HG02759 (cell line): ENCODE measurements around the gene TEX38.
"Not testable (repeated sequence)": the region's sequence is repeated elsewhere in the genome, so short reads cannot be mapped to it uniquely, and the experiment has no call there.

Experiments used
- ATAC-seq: cut with Tn5 transposase; IDR thresholded peaks from one replicate; pipeline ENCODE4 v1.9.1; 2021; ENCODE audit warnings: mild to moderate bottlenecking, moderate library complexity; ENCODE audit not compliant: unreplicated experiment

Gene TEX38

DNA sequence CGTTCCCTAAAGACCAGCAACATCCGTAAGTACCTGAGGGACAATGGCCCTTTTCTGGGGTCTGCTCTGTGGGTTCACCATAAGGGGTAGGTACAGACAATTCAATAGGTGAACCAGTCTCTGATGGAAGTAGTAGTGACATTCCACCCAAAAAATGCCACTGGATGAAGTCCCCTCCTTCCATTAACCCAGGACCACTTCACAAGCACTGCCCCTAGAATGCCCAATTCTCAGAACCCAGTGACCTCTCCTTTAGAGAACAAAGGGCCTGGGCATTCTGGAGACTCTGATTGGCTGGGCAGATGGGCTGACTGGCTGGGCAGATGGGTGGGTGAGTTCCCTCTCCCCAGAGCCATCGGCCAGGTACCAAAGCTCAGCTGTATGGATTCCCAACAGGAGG lies at the start of gene TEX38:
TSS of gene TEX38 (plus strand) at position 301 of the 400 bp plus-strand sequence. CDS start at position 382, 81 bp downstream.
- ATAC-seq = no peak

DNA sequence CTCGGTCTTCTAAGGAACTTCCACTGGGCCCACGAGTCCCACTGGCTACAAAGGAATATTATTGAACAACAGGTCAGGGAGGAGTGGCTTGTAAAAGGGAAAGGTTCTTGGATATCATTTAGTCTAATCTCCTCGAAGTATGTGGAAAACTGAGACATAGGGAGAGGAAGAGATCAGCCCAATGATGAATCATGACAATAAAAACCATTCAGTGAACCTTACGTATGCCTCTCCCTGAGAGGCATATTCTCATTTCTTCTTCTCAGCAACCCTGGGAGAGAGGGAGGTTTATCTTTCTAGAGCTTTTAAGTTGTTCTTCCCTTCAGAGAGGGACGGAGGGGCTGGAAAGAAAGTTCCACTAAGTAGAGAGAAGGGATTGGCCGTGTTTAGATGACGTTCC lies 49.7 kb upstream of the TEX38 start:
- ATAC-seq = no peak

DNA sequence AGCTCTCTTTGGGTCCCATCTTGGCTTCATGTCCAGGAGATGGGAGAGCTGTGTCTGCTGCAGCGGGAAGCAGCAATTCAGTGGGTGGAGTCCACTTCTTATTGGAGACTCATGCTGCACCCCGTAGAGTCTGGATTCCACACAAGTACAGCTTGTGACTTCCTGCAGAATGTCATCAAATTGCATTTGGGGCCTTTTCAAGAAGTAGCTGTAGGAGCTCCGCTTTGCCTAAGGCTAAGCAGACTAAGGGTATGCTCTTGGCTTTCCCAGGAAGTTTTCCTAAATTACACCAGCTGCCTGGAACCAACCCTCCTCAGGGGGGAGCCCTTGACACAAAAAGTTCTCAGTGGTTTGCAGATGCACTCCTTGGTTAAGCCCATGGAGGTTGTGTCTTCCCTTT lies 49.3 kb upstream of the TEX38 start:
- no peak for ATAC-seq

DNA sequence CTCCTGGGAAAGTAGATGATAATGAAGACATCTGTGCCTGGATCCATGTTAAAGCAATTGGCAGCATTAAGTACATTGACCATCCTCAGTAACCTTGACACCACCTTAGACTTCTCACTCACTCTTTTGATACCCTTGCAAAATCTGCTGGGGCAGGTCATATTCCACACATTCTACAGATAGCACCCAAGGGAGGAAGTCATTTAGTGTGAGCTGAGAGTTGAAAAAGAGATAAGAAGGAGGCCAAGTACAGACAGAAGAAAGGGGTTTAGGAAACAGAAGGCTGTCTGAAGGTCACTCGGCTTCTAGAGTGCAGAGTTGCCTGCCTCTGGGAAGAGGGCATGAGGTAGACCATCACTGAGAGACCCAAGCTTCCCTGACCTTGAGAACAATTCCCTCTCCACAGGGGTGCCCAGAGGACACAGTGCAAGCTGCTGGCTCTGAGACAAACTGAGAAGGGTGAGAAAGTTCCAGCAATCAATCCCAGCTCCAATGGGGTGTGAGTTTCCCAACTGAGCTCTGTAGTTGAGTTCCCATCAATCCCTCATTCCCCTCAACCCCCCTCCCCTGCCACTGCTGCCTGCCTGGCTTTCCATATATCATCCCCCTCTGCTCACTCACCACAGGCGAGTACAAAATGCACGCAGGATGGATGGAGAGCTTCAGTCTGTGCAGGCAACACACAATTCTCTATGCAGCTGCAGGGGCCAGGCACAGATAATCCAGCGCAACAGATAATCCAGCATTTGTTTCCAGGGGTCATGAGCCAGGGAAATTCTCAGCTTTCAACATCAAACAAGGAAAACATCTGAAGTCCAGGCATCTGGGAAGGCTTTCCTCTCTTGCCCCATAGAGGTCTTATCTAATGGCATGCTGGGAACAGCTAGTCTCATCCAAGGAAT lies 47.7 kb upstream of the TEX38 start:
- no peak for ATAC-seq

DNA sequence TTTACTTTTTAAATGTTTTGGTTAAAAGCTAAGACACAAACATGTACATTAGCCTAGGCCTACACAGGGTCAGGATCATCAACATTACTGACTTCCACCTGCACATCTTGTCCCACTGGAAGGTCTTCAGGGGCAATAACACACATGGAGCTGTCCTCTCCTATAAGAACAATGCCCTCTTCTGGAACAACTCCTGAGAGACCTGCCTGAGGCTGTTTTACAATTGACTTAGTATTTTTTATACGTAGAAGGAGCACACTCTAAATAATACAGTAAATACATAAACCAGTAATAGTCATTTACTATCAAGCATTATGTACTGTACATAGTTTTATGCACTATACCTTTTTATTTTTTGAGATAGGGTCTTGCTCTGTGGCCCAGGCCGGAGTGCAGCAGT lies 40.9 kb upstream of the TEX38 start:
- ATAC-seq = no peak

DNA sequence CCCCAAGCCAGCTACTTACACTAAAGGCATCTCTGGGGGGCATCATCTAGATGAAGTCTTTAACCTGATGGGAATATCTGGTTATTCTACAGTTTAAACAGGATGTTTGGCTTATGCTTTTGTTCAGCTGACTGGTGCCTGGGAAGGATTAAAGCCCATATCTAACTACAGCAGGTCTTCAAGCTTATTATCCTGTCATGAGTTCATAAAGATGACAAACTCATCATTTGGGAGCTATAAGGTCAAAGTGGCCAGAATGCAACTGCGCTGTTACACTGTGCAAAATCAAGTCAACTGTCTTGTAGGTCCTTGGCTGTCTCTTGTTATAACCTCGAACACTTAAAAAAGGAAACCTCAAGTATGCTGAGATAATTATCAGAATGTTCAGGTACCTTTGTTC lies 36.4 kb upstream of the TEX38 start:
- ATAC-seq = no peak

DNA sequence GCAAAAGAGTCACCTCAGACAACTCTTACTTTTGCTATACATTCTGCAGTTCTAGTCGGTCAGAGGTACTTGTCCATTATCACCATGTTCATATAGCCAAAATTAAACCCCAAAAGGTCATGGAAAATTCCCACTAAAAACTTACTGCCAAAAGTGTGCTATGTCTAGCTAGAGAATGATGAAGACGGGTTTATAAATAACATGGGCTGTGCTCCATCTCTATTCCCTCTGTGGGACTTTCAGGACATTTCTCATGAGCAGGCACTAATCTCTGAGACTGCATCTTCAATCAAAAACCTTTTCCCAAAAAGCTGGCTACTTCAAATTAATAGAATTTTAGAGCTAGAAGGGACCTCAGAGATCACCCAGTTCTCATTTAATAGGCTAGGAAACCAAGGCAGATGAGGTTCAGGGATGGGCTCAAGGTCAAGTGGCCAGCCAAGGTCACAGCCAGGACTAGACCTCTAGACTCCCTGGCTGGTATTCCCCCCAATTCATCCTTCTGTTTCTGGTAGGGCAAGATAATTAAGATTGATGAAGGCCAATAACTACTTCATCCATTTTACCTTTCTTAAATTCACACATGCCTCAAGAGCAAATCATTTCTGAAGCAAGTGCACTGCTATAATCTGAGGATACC lies 34.1 kb upstream of the TEX38 start:
- no peak for ATAC-seq

DNA sequence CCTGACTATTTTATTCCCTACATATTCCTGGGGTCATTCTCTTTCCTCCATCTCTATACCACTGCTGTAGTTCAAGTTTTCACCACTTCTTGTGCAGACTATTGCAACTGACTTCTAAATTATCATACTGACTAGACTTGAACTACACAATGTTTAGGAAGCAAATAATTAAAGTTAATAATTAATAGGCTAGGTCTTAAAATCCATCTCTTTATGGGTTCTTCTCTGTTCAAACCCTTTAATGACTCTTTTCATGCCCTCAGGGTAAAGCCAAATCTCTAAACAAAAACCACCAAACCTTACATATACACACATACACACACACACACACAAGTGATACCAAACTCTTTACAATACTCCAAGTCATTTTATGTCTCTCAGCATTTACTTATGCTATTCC lies 32.7 kb upstream of the TEX38 start:
- no peak for ATAC-seq

DNA sequence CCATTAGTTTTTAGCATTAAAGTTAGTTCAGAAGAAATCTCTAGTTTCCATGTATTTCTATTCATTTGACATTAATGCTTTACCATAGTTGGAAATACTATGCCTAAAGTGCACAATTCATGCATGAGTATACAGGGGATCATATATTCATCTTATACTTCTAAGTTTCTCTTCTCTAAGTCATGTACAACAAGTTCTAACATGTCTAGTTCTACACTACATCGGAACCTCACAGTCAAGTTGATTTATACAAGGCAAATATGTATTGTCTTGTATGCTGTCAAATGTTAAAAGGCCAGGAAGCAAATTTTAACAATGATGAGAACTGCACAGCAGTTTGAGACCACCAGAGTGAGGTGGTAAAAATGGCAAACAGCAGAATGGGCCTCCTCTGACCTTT lies 32.1 kb upstream of the TEX38 start:
- no peak for ATAC-seq

DNA sequence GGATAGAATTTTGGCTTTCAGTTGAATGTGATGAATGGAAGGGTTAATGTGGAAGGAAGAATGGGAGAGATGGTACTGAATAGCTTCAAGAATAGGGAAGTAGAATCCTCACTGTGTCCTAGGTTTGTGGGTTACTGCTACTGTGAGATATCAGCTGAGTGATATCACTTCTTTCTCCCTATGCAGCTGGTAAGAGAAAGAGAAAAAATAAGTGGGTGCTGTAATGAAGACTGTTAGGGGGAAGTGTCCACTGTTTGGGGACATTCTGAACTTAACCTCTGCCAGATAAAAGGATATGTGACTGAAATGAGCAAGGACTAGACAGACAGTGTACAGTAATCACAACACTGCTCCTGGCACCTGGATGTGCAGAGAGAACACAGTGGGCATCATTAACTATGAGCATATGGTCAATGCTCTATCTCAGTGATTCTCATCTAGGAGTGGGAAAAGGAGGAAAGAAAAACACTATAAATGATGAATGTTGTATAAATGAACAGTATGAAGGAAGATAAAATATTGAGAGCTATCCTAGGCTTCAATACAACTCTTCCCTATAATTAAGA lies 29.5 kb upstream of the TEX38 start:
- no peak for ATAC-seq

DNA sequence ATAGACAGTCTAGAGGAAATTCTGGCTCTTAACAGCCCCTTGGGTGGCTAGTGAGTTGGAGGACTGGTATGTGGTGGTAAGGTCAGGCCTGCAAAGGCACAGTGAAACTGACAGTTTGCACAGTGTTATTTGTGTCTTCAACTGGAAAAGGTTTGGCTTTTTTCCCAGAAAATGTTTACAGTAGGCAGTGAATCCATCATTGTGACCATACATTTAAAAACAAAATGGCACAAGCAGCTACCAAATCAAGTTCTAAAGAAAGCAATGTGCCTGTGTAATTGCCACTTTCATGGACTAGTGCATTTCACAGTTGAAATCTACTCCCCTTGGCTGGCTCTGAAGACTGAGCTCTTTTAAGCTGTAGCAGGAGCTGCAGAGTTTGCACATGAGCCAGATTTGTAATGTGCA lies 28.3 kb upstream of the TEX38 start:
- no peak for ATAC-seq

DNA sequence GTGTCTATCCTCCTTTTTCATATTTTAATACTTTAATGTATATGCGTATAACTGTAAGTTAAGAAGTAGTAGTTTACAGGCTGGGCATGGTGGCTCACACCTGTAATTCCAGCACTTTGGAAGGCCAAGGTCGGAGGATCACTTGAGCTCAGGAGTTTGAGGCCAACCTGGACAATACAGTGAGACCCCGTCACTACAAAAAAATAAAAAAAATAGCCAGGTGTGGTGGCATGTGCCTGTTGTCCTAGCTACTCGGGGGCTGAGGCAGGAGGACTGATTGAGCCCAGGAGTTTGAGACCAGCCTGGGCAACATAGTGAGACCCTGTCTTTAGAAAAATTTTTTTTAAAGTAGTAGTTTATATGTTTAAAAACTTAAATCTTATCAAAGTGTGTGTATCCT lies 25.8 kb upstream of the TEX38 start:
- ATAC-seq = no peak

DNA sequence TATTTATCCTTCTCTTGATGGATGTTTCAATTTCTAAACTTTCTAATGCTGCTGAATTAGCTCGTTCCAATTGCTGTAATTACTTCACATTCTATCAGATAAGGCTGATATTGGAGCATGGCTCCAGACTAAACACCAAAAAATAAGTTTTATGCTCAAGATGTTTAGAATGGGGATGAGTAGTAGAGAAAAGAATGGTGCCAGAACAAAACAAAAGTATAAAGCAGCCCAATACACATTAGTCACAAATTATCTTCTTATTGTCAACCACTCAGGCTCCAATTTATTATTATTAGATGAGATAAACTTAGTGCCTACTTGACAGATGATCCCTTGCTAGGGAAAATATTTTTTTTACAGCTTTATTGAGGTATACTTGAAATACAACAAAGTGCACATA lies 25.3 kb upstream of the TEX38 start:
- no peak for ATAC-seq

DNA sequence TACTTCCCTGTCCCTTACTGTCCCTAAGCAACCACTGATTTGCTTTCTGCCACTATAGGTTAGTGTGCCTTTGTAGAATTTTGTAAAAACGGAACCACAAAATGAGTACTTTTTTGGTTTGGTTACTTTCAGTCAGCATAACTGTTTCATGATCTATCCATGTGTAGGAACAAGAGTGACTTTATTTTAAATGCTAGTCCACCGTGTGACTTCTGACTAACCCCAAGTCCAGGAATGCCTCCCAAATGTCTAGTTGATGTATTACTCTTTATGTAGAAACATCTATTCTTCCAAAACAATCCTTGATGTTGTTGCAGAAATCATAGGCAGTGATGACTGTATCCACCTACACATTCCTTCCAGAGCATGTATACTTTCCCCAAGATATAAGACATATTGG lies 24.8 kb upstream of the TEX38 start:
- ATAC-seq = no peak

DNA sequence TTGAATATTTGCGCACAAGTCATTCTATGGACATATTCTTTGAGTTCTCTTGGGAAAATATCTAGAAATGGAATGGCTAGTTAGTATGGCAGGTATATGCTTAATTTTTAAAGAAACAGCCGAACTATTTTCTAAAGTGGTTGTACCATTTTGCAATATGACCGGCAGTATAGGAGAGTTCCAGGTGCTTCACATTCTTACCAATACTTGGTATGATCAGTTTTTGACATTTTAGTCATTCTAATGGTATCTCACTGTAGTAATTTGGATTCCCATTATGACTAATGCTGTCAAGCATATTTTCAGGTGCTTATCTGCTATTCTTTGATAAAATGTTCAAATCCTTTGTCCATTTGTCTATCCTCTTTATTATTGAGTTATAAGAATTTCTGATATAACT lies 24.0 kb upstream of the TEX38 start:
- ATAC-seq = no peak

DNA sequence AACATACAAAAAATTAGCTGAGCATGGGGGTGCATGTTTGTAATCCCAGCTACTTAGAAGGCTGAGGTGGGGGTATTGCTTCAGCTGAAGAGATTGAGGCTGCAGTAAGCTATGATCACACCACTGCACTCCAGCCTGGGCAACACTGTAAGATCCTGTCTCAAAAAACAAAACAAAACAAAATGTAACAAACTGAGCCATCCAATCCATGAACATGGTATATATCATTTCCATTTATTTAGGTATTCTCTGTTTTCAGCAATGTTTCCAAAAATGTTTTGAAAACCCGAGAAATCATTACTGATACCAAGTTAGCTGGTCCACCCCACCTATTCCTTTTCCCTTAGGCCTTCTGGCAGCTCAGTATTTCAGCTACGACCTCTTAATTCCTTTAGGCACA lies 21.9 kb upstream of the TEX38 start:
- ATAC-seq = no peak

DNA sequence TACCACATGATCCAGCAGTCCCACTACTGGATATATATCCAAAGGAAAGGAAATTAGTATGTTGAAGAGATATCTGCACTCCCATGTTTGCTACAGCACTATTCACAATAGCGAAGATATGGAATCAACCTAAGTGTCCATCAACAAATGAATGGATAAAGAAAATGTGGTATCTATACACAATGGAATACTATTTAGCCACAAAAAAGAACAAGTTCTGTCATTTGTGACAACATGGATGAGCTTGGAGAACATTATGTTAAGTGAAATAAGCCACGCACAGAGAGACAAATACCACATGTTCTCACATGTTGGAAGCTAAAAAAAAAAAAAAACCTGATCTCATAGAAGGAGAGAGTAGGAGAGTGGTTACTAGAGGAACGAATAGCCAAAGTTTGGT lies 21.2 kb upstream of the TEX38 start:
- no peak for ATAC-seq

DNA sequence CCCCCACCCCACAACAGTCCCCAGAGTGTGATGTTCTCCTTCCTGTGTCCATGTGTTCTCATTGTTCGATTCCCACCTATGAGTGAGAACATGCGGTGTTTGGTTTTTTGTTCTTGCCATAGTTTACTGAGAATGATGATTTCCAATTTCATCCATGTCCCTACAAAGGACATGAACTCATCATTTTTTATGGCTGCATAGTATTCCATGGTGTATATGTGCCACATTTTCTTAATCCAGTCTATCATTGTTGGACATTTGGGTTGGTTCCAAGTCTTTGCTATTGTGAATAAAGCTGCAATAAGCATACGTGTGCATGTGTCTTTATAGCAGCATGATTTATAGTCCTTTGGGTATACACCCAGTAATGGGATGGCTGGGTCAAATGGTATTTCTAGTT lies 20.5 kb upstream of the TEX38 start:
- not testable (repeated sequence) for ATAC-seq

DNA sequence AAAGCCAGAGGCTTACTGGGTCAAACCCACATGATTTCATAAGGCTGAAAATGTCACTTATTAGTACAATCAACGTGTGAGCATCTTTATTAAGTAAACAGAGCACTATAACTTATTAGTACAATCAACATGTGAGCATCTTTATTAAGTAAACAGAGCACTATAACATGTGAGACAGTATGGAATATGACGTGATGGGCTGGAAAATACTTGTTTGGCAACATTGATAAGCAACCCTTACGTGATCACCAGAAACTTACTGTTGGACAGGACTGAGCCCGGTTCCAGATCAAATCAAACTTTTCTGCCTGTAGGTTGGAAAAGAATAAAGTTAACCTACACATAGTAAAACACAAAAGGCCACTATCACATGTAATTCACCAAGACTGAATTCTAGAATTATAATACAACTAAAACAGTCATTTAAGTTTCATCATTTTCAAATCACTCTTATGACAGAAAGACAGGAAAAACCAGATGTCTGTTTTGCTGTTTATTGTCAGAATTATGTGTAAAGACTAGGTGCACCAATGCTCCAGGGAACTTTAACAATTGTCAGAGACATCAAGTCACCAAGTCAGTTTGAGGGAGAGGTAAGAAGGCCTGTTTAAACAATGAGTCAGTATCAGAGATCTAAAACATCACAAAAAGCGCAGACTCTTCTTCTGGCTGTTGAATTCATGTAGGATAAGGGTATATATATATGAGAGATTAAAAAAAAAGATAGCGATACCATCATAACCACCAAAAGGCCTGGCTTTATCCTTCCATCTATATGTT lies 19.1 kb upstream of the TEX38 start:
- no peak for ATAC-seq

DNA sequence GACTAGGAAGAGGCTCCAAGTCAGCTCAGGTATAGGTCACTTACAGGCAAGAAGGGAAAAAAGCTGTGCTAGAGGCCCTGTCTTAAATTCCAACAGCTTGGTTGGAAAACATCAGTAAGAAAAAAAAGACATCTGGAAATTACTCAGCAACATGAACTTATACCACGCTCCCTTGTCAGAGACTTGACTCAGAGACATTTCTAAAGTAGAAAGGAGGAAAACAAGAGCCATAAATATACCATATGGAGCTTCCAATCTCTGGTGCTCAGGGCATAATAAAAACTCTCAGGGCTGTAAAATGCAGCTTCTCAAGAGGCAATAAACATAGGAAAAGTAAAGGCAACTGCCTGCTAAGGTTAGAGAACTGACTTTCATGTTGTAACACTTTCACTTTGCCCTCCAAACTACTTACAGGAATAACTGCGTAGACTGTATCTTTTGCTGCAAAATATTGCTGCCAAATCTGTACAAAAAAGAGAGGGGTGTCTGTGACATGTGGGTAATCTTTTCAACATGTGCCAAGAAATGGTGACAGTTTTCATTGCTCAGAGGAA lies 18.2 kb upstream of the TEX38 start:
- ATAC-seq = no peak

DNA sequence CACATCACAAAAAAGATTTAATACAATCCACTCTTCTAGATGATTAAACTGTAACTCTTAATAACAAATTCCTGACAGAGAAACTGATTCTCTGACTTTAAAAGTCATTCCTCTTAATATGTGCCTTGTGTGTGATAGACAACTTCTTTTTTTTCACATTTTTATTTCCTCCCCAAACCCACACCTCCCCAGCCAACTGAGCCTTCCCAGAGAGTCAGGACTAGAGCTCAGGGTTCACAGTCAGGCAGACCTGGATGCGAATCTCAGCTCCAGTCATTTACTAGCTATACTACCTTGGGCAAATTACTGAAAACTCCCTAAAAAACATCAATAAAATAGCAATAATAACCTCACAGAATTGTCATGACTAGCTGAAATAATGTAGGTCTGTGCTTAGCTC lies 17.6 kb upstream of the TEX38 start:
- ATAC-seq = no peak
